ENCODE measurements around the gene ESYT1.

Gene ESYT1

GRCh38 chr12:56157201-56158028 lies 29.3 kb downstream of the ESYT1 start:
- peak; percentile 64 to 69 (median 66) for DNase-seq

- peak; percentile 97 to 99 (median 98) for DNase-seq
Observed at GRCh38 chr12:56158029-56158925, 30.2 kb downstream of the ESYT1 start, which contains the start of gene MYL6. MYL6 (plus strand) TSS chr12:56158359; CDS start chr12:56158402, 43 bp downstream.

- peak; percentile 58 to 64 (median 62) for DNase-seq
Observed at GRCh38 chr12:56158926-56159461, 30.9 kb downstream of the ESYT1 start.

DNA sequence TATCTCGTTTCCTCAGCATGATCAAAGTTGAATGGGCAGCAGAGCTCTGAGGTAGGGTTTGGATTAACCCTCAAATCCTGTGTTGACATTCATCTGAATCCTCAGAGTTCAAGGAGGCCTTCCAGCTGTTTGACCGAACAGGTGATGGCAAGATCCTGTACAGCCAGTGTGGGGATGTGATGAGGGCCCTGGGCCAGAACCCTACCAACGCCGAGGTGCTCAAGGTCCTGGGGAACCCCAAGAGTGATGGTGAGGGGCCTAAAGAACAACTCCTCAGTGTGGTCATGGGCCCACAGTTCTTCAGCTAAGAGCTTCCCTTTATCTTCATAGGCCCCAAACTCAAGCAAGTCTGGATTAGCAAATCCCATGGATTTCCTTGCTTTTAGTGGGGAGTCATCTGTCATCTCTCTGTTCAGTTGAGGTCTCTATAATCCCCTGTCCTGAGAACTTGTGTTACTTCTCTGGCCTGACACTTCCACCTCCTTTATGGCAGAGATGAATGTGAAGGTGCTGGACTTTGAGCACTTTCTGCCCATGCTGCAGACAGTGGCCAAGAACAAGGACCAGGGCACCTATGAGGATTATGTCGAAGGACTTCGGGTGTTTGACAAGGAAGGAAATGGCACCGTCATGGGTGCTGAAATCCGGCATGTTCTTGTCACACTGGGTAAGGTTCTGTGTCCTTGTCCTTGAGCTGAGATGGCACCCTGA lies 31.6 kb downstream of the ESYT1 start:
- DNase-seq, result no peak

GRCh38 chr12:56160193-56160763 lies 32.2 kb downstream of the ESYT1 start:
- DNase-seq, result peak; percentile 48 to 57 (median 54)

GRCh38 chr12:56160894-56161689 lies 33.0 kb downstream of the ESYT1 start:
- no peak for DNase-seq

- no peak for DNase-seq
Observed at GRCh38 chr12:56161690-56162351, 33.8 kb downstream of the ESYT1 start.

DNA sequence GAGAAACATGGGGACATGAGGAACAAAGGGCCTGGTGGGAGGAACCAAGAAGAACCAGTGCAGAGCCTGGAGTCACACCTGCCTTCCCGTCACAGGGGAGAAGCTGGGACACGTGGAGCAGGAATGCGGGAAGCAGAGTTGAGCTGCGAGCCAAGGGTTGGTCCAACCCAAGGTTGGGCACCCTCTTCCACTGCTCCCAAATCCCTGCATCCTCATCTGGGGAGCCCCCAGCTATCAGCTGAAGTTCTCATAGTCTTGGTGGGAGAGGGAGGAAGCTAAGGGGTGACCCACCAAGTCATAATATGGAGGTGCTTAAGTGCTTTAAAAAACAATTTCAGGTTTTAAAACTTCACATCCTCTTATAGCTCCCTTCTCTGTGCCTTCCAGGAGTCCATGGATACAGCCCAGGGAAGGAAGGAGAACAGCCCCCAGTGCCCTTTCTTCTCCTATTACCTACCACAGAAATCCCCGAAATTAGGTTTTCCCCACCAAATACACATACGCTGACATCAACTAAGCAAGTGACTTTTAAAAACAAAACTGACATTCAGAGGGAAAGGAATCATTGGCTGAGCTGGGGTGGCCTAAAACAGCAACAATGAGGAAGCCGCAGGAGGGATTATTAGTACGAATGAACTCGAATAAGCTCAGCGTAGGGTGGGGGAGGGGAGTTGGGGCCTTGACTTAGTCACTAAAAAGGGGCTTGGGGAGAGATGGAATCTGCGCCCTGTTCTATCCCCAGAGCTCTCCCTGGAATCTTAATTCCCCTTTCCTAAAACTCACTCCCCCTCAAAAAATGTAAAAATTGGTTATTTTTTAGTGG lies 34.6 kb downstream of the ESYT1 start:
- peak in 1 of 3 donors; percentile 15 for DNase-seq

DNA sequence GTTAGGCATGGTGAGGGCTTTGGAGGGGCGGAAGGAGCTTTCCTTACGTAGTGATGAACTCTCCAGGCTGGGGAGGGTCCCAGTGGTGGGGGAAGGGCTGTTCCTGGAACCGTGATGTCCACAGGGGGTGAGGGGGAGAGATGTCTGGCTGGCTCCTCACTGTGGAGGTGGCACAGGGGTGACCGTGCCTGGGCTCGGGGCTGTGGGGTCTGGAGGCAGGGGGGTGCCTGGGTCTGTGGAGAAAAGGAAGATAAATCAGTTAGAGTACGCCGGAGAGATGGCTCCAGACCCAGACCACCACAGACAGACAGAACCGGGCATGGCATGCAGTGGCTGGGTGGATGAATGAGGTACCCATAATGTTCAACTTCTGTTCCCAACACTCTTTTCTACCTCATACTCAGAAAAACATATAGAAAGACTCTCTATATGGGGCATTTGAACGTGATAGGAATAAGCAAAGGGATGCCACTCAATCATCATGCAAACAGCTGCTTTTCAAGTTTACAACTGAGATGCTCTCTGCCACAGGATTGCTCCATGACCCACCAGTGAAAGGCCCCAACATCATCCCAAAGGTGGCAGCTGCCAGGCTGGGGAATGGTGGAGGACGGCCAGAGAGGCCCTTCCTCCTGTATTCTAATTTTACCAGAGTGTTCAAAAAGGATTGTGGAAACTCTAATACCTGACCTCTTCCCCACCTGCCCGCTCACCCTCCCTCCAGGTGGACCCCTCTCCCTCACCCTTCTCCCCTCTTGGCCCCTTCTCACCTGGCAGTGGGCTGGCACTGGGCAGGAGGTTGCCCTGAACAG lies 35.7 kb downstream of the ESYT1 start:
- DNase-seq, result no peak

- no peak for DNase-seq
Observed at GRCh38 chr12:56164345-56164729, 36.3 kb downstream of the ESYT1 start.

- DNase-seq, result no peak
Observed at GRCh38 chr12:56165369-56165768, 37.3 kb downstream of the ESYT1 start.

DNA sequence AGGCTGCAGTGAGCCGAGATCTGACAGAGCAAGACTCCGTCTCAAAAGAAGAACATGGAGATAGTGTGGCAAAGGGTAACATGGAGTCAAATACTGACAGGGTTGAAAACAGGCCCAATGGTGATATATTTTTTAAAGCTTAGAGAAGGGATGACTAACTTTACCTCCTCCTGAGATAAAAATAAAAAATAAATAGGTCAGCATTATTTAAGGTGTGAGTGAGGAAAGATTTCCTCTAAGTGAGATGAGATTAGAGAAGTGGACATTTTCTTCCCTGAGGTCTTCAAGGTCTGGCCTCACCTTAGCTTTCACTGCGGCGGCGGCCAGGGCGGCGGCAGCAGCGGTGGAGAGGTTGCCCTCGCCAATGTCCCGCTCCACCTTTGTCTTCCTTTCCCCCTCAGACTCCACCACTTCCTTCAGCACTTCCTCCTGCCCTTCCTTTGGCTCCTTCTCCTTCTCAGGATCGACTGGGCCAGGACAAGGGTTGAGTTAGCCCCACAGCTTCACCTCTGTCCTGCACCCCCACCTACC lies 41.2 kb downstream of the ESYT1 start:
- no peak for DNase-seq

DNA sequence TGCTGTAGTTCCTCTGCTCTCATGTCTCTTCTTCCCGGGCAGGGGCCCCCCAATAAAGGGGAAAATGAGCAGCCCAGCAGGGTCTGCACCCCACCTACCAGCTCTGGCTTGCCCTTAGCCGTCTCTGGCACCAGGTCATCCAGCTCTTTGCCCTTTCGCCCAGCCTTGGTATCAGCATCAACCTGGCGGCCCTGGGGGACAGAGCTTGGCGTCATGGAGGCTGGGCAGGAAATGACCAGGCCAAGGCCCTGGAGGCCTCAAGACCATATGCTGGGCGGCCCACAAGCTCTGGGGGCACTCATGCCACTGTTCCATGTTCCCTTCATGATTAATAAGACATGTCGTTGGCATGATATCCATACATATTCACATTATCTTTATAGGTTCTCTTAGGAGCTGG lies 44.8 kb downstream of the ESYT1 start:
- DNase-seq, result no peak

- DNase-seq, result no peak
Observed at GRCh38 chr12:56178347-56178746, 50.3 kb downstream of the ESYT1 start.

DNA sequence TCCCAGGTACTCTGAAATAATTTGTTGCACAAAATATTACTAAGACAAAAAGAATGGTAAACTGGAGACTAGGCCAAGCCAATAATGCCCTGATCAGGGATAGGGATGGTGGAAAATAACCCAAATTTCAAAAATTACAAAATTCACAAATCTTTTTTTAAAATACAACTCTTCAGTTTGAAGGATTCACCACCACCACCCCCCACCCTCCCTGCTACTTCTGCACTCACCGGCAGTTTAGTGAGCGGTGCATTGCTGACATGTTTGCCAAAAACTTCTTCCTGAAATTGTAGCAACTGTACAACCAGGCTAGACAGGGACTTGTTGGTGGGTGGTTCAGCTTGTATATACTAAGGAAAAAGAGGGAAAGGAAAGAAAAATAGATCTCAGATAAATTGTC lies 58.9 kb downstream of the ESYT1 start:
- no peak for DNase-seq

DNA sequence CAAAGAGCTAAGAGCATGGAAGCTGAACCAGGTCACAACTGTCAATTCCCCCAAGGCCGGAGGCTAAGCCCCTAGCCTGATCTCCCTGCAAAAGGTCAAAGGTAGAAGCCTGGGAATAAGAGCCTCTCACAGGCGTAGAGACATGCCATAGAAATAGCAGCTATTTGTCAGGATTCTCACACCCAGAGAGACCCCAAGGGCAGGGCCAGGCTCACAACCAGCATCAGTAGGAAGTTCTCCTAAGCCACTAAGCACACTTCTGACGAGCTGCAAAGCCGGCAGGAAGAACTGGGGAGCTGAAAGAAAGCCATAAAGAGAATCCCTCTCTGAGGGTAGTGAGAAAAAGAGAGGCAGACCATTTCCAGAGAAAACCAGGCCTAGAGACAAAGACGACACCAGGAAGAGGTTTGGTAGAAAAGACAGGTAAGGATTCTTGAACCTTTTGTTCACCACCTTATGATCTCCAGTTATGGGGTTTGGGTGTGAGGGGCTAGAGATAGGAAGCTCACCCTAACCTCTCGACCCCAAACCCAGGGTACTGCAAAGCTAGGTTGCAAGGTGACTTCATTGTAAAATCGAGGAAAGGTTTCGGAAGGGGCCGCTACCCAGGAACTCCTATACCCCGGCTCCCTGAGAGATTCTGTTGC lies 60.2 kb downstream of the ESYT1 start:
- peak in 1 of 3 donors; percentile 12 for DNase-seq

- peak in 1 of 3 donors; percentile 32 for DNase-seq
Observed at GRCh38 chr12:56188778-56189098, 60.7 kb downstream of the ESYT1 start.

All from suppressor macrophage treated with lipopolysaccharide for 1 hour (primary cell).